Measurements from ENCODE around the gene HES3.

DNA sequence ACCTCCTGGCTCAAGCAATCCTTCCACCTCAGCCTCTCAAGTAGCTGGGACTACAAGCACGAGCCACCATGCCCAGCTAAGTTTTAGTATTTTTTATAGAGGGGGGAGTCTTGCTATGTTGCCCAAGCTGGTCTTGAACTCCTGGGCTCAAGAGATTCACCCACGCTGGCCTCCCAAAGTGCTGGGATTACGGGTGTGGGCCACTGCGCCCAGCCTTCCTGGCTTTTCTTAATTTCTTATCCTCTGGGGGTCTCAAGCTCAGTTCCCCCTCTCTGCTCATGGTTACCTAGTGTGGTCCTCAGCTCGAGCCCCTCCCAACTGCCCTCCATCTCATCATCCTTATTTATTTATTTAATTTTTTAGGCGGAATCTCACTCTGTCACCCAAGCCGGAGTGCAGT is 41.7 kb upstream of the HES3 start:
- no peak for TF ChIP-seq CTCF (IDR thresholded peaks at IDR 0.05; ENCODE audit: low read depth, low read length)
- no peak for TF ChIP-seq EZH2phosphoT487 (IDR thresholded peaks at IDR 0.05; ENCODE audit: low read depth)

Measured in OCI-LY3 (cell line).